H7 (cell line): ENCODE data around the gene SYT11. TPM values are rescaled to one million over a fixed set of nuclear protein-coding genes. Genes with fewer than 3 reads are reported as not detected.

Source experiments
- DNase-seq: peaks from one replicate; pipeline ENCODE4 v3.0.0; 2012
- H3K27me3 ChIP-seq: 2 replicates; pipeline ENCODE4 v1.6.0; 2011; ENCODE audit warnings: mild to moderate bottlenecking, low read length; ENCODE audit not compliant: control insufficient read depth, insufficient read depth
- H3K36me3 ChIP-seq: replicated peaks from 2 replicates; pipeline ENCODE4 v1.5.1; 2011; ENCODE audit warnings: low read length; ENCODE audit not compliant: control insufficient read depth, insufficient read depth
- H3K4me3 ChIP-seq: 2 replicates; pipeline ENCODE4 v1.5.1; 2011; ENCODE audit warnings: low read depth, mild to moderate bottlenecking, control low read depth, low read length, moderate library complexity; ENCODE audit not compliant: insufficient read depth
- total RNA-seq: library from RNA; depleted of rRNA; stranded (reverse); fragments of >200 nt; shearing (Covaris generic); gene quantifications from 2 replicates; pipeline ENCODE4 v1.2.3, GENCODE V29; 2014

Gene SYT11
- total RNA-seq, 1 experiment from 2014 or later, result 9.6 TPM

GRCh38 chr1:155850345-155850744 lies 9.0 kb upstream of the SYT11 start:
- no peak for DNase-seq
- no peak overlapping the region for H3K4me3 ChIP-seq
- H3K36me3 ChIP-seq, result peaks cover 17% of the 10 kb centered on the region
- H3K27me3 ChIP-seq, result no peaks in the 10 kb centered on the region

- Histone ChIP-seq H3K36me3 (peaks cover 15% of the 10 kb centered on the region), H3K4me3 (peak overlapping the region; percentile 92), H3K27me3 (no peaks in the 10 kb centered on the region)
- no peak for DNase-seq
These were observed 3.0 kb upstream of the SYT11 start for GRCh38 chr1:155856257-155856974.

GRCh38 chr1:155856975-155857930 lies 2.1 kb upstream of the SYT11 start, which contains the start of gene GON4L:
Gene GON4L (minus strand): TSS chr1:155857214. CDS start chr1:155853780, 3,434 bp downstream.
- H3K4me3 ChIP-seq, result peak within 1 kb of the TSS; percentile 92
- DNase-seq, result peak; percentile 93
- no peaks in the 10 kb centered on the region for H3K27me3 ChIP-seq
- H3K36me3 ChIP-seq, result peaks cover 13% of the 10 kb centered on the region

- no peak for DNase-seq
- H3K4me3 ChIP-seq, result peak overlapping the region; percentile 35
- peaks cover 4% of the 10 kb centered on the region; the same call in 1 of the 2 replicates for H3K36me3 ChIP-seq
- H3K27me3 ChIP-seq, result no peaks in the 10 kb centered on the region
These were observed 550 bp upstream of the SYT11 start for GRCh38 chr1:155858800-155859233.

DNA sequence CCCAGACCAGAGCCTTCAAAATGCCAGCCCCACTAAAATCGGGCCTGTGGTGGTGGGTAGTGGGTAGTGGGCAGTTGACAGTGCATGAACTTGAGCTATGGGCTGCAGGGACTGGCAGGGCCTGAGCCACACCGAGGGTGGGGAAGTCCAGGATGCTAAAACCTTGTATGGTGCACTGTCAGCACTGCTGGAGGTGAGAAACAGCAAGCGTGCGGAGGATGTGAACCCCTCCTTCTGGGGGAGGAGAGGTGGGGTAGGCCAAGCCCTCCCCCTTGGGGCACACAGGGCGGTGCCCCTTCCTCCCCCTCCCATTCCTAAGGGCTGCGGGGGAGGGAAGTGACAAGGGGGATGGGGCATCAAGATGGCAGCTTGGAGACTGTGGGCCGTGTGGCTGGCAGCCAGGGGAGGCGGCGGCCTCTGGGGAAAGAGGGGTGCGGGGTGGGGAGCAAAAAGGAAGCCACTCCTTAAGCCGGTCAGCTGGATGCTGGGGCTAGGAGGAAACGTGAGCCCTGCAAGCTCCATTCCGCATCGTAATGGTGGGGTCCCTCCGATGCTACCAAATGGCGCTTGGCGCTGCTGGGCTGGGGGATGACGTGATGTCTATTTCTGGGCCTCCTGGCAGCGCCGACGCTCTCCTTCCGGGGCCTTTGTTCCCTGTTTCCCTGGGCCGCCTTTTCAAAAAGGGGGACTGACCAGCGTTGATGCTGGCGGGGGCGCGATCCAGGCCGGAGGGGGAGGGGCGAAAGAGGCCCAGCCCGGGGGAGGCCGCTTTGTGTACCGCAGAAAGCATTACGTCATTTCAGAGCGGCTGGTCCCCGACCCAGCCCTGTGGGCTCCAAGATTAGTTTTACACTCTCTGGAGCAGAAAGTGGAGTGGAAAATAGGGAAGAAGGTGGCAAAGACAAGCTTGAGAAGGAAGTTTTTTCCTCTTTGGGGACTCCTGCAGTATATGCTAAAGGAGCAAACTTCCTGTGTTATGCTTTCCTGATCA lies 809 bp downstream of the SYT11 start:
- no peaks in the 10 kb centered on the region for H3K36me3 ChIP-seq
- DNase-seq, result peak; percentile 91
- H3K27me3 ChIP-seq, result no peaks in the 10 kb centered on the region
- H3K4me3 ChIP-seq, result peak overlapping the region; percentile 60

- DNase-seq, result no peak
- Histone ChIP-seq H3K27me3 (no peaks in the 10 kb centered on the region), H3K36me3 (no peaks in the 10 kb centered on the region), H3K4me3 (no peak overlapping the region; the same call in 1 of the 2 replicates)
These were observed 1.7 kb downstream of the SYT11 start for GRCh38 chr1:155860970-155861510.

- DNase-seq, result no peak
- Histone ChIP-seq H3K4me3 (no peak overlapping the region), H3K36me3 (no peaks in the 10 kb centered on the region), H3K27me3 (no peaks in the 10 kb centered on the region)
These were observed 2.5 kb downstream of the SYT11 start for GRCh38 chr1:155861896-155862295.

- DNase-seq, result no peak
- no peak overlapping the region for H3K4me3 ChIP-seq
- H3K27me3 ChIP-seq, result no peaks in the 10 kb centered on the region
- no peaks in the 10 kb centered on the region for H3K36me3 ChIP-seq
These were observed 5.0 kb downstream of the SYT11 start for GRCh38 chr1:155864393-155864792.

GRCh38 chr1:155867766-155868165 lies 8.4 kb downstream of the SYT11 start:
- H3K4me3 ChIP-seq, result no peak overlapping the region
- H3K27me3 ChIP-seq, result no peaks in the 10 kb centered on the region
- DNase-seq, result no peak
- no peaks in the 10 kb centered on the region for H3K36me3 ChIP-seq

DNA sequence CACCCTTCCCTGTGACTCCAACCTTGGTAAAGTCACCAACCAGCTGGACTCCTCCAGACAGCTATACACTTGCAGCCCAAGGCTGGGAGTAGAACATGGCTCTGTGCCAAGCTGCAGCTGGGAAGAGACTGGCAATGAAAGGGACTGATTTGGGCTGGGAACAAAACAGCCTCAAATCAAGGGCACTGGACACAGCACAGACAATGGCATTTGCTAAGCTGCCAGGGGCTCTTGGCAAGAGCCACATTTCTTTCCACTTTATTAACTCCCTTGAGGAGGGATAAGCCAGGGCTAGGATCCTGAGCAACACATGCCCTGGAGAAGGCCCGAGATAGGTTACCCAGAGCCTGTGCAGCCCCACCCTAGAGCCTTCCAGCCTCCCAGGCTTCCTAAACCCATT lies 12.0 kb downstream of the SYT11 start:
- Histone ChIP-seq H3K4me3 (no peak overlapping the region), H3K27me3 (no peaks in the 10 kb centered on the region), H3K36me3 (no peaks in the 10 kb centered on the region)
- DNase-seq, result no peak

- no peak overlapping the region for H3K4me3 ChIP-seq
- H3K36me3 ChIP-seq, result no peaks in the 10 kb centered on the region
- no peaks in the 10 kb centered on the region for H3K27me3 ChIP-seq
- DNase-seq, result no peak
These were observed 13.2 kb downstream of the SYT11 start for GRCh38 chr1:155872527-155872926.

GRCh38 chr1:155873860-155874259 lies 14.5 kb downstream of the SYT11 start:
- Histone ChIP-seq H3K36me3 (no peaks in the 10 kb centered on the region), H3K4me3 (no peak overlapping the region), H3K27me3 (no peaks in the 10 kb centered on the region)
- DNase-seq, result no peak

GRCh38 chr1:155877945-155878344 lies 18.6 kb downstream of the SYT11 start:
- DNase-seq, result no peak
- Histone ChIP-seq H3K27me3 (no peaks in the 10 kb centered on the region), H3K4me3 (no peak overlapping the region), H3K36me3 (no peaks in the 10 kb centered on the region)

DNA sequence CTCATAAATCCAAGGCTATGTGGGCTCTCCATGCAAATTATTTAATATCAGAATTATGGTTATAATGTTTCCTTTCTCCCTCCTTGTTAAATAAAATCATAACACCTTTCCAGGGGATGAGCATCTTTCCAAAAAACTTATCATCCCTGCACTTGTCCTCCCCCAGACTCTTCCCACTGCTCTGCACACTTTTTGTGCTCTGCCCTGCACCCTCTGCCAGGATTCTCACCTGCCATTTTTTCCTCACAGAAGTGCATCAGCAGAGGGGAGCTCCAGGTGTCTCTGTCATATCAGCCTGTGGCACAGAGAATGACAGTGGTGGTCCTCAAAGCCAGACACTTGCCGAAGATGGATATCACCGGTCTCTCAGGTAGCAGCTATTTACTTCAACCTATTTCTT lies 20.9 kb downstream of the SYT11 start:
- H3K36me3 ChIP-seq, result no peaks in the 10 kb centered on the region
- no peak for DNase-seq
- no peak overlapping the region for H3K4me3 ChIP-seq
- H3K27me3 ChIP-seq, result no peaks in the 10 kb centered on the region
